H1 (cell line): ENCODE measurements around the gene SH3RF3. TPM values are rescaled to one million over a fixed set of nuclear protein-coding genes. Genes with fewer than 3 reads are reported as not detected.

Source experiments
- CTCF ChIA-PET: fragments of 300-600 bp; sonication (Branson Sonifier 250); formaldehyde crosslinking; loops from one replicate; lab custom pipeline; 2021; ENCODE audit not compliant: partially characterized antibody; lab: Charles Lee
- POLR2A ChIA-PET: fragments of 300-600 bp; sonication (Branson Sonifier 250); formaldehyde crosslinking; loops from one replicate; lab custom pipeline; 2021; ENCODE audit warnings: inconsistent platforms; ENCODE audit not compliant: partially characterized antibody; lab: Charles Lee
- DNase-seq, 2 experiments: peaks; one replicate each; pipeline versions ENCODE4 v3.0.0 to v3.0.0-alpha.2; 2010 to 2022; ENCODE audit warnings: low spot score in 2 of 2, low read depth in 1 of 2, mixed read lengths in 1 of 2
- FAIRE-seq: peaks from 2 replicates; lab custom pipeline; 2011; peaks lifted over from hg19 to GRCh38; lab: Jason Lieb, UNC
- H2AFZ ChIP-seq: 2 replicates; pipeline ENCODE4 v1.8.1; 2012; ENCODE audit warnings: low read length, inconsistent platforms
- H2AK5ac ChIP-seq: 2 replicates; pipeline ENCODE4 v1.6.1; 2013; ENCODE audit warnings: low read depth, low read length
- H2BK120ac ChIP-seq: replicated peaks from 2 replicates; pipeline ENCODE3; 2013; ENCODE audit warnings: low read depth, low read length, inconsistent platforms
- H2BK12ac ChIP-seq: 2 replicates; pipeline ENCODE4 v1.6.1; 2013; ENCODE audit warnings: low read depth, low read length
- H2BK15ac ChIP-seq: 2 replicates; pipeline ENCODE4 v1.6.1; 2013; ENCODE audit warnings: low read length
- H2BK20ac ChIP-seq: 2 replicates; pipeline ENCODE4 v1.6.1; 2013; ENCODE audit warnings: low read length
- H2BK5ac ChIP-seq: 2 replicates; pipeline ENCODE4 v1.6.1; 2013; ENCODE audit warnings: low read depth, low read length
- H3K14ac ChIP-seq: 2 replicates; pipeline ENCODE4 v1.6.1; 2013; ENCODE audit warnings: inconsistent platforms; ENCODE audit not compliant: insufficient read length
- H3K18ac ChIP-seq: 2 replicates; pipeline ENCODE4 v1.6.1; 2013; ENCODE audit warnings: low read length; ENCODE audit errors: extremely low read depth
- H3K23ac ChIP-seq: 2 replicates; pipeline ENCODE4 v1.6.1; 2013; ENCODE audit warnings: inconsistent platforms; ENCODE audit not compliant: insufficient read length
- H3K23me2 ChIP-seq: 2 replicates; pipeline ENCODE4 v1.6.1; 2013; ENCODE audit warnings: low read depth, low read length
- H3K27ac ChIP-seq: 2 replicates; pipeline ENCODE4 v1.6.1; 2011; ENCODE audit warnings: low read depth, low read length, inconsistent platforms
- H3K27me3 ChIP-seq, 4 experiments: replicated peaks in 1 of 4; 1 replicate in 1 of 4; 2 replicates in 3 of 4; pipeline versions ENCODE4 v1.6.1 to v1.8.1; 2011 to 2013; ENCODE audit warnings: low read length in 3 of 4, mild to moderate bottlenecking in 3 of 4, inconsistent platforms in 2 of 4, mixed read lengths in 2 of 4, moderate library complexity in 1 of 4; ENCODE audit not compliant: control insufficient read depth in 3 of 4, insufficient read depth in 3 of 4; ENCODE audit errors: extremely low read depth in 1 of 4
- H3K36me3 ChIP-seq, 4 experiments: 2 replicates each; pipeline versions ENCODE4 v1.6.1 to v1.8.1; 2011 to 2013; ENCODE audit warnings: mild to moderate bottlenecking in 4 of 4, low read length in 3 of 4, moderate library complexity in 2 of 4, control low read depth in 1 of 4, inconsistent platforms in 1 of 4; ENCODE audit not compliant: insufficient read depth in 4 of 4, control insufficient read depth in 2 of 4
- H3K4ac ChIP-seq: replicated peaks from 2 replicates; pipeline ENCODE3; 2013; ENCODE audit warnings: low read length, low read depth, mixed read lengths, inconsistent platforms; ENCODE audit not compliant: insufficient read length
- H3K4me1 ChIP-seq, 4 experiments: replicated peaks in 1 of 4; 1 replicate in 1 of 4; 2 replicates in 3 of 4; pipeline versions ENCODE4 v1.6.1 to v1.8.1; 2011 to 2013; ENCODE audit warnings: low read length in 3 of 4, inconsistent platforms in 2 of 4, mixed read lengths in 1 of 4; ENCODE audit not compliant: insufficient read depth in 4 of 4, control insufficient read depth in 3 of 4
- H3K4me2 ChIP-seq, 2 experiments: 2 replicates each; pipeline versions ENCODE4 v1.6.1 to v1.8.1; 2011 to 2013; ENCODE audit warnings: low read depth in 2 of 2, low read length in 2 of 2, control low read depth in 1 of 2, inconsistent platforms in 1 of 2, mild to moderate bottlenecking in 1 of 2; ENCODE audit not compliant: insufficient read depth in 1 of 2
- H3K4me3 ChIP-seq, 4 experiments: fragments of 200-600, 300-600 bp in 1 of 4; sonication (generic), shearing (Covaris generic), sonication (Bioruptor Twin) in 1 of 4; 2 replicates each; pipeline versions ENCODE4 v1.5.1 to v1.8.1; 2011 to 2016; ENCODE audit warnings: low read length in 4 of 4, low read depth in 3 of 4, control low read depth in 2 of 4, inconsistent platforms in 2 of 4, mild to moderate bottlenecking in 2 of 4, mixed read lengths in 1 of 4, moderate library complexity in 1 of 4; ENCODE audit not compliant: insufficient read depth in 2 of 4; ENCODE audit errors: extremely low read depth in 1 of 4
- H3K56ac ChIP-seq: replicated peaks from 2 replicates; pipeline ENCODE3; 2013; ENCODE audit warnings: low read depth, mild to moderate bottlenecking, mixed read lengths, low read length, inconsistent platforms; ENCODE audit not compliant: insufficient read length
- H3K79me1 ChIP-seq: 2 replicates; pipeline ENCODE4 v1.6.1; 2013; ENCODE audit warnings: low read depth, low read length, control low read depth
- H3K79me2 ChIP-seq, 2 experiments: 2 replicates each; pipeline versions ENCODE4 v1.6.1 to v1.8.1; 2012 to 2013; ENCODE audit warnings: low read length in 2 of 2, mild to moderate bottlenecking in 2 of 2, inconsistent platforms in 1 of 2; ENCODE audit not compliant: insufficient read depth in 2 of 2, control insufficient read depth in 1 of 2
- H3K9ac ChIP-seq, 4 experiments: replicated peaks in 1 of 4; 1 replicate in 1 of 4; 2 replicates in 3 of 4; pipeline versions ENCODE4 v1.6.1 to v1.8.1; 2011 to 2013; ENCODE audit warnings: low read depth in 3 of 4, low read length in 3 of 4, control low read depth in 2 of 4, mild to moderate bottlenecking in 2 of 4, moderate library complexity in 2 of 4, inconsistent platforms in 1 of 4; ENCODE audit errors: extremely low read depth in 1 of 4
- H3K9me3 ChIP-seq, 2 experiments: 2 replicates each; pipeline versions ENCODE4 v1.6.1 to v1.8.1; 2012 to 2013; ENCODE audit warnings: mild to moderate bottlenecking in 2 of 2, moderate library complexity in 2 of 2, control low read depth in 1 of 2, inconsistent platforms in 1 of 2, low read depth in 1 of 2, low read length in 1 of 2, mixed read lengths in 1 of 2; ENCODE audit not compliant: insufficient read depth in 2 of 2
- H4K20me1 ChIP-seq, 2 experiments: replicated peaks in 1 of 2; 2 replicates each; pipeline versions ENCODE3 to v1.8.1; 2011 to 2013; ENCODE audit warnings: inconsistent platforms in 2 of 2, low read length in 2 of 2, mild to moderate bottlenecking in 1 of 2; ENCODE audit not compliant: insufficient read depth in 2 of 2, control insufficient read depth in 1 of 2
- H4K5ac ChIP-seq: 2 replicates; pipeline ENCODE4 v1.6.1; 2013; ENCODE audit warnings: low read length, low read depth, mixed read lengths, inconsistent platforms; ENCODE audit not compliant: insufficient read length
- H4K8ac ChIP-seq: 2 replicates; pipeline ENCODE4 v1.8.0; 2013; ENCODE audit warnings: mild to moderate bottlenecking, moderate library complexity, low read length, inconsistent platforms; ENCODE audit not compliant: insufficient read depth; ENCODE audit errors: extremely low read depth
- H4K91ac ChIP-seq: replicated peaks from 2 replicates; pipeline ENCODE3; 2013; ENCODE audit warnings: low read length, mixed read lengths, inconsistent platforms; ENCODE audit not compliant: insufficient read length
- ASH2L ChIP-seq: fragments of 200-600, 300-600 bp; sonication (generic); IDR thresholded peaks from one replicate; pipeline ENCODE4 v1.7.1; 2017; ENCODE audit warnings: low read length
- ATF3 ChIP-seq: IDR thresholded peaks from 2 replicates; pipeline ENCODE4 v1.6.1; 2011; ENCODE audit warnings: low read depth, mild to moderate bottlenecking, low read length; ENCODE audit not compliant: insufficient read depth
- CHD2 ChIP-seq: IDR thresholded peaks from 2 replicates; pipeline ENCODE4 v1.6.1; 2012; ENCODE audit warnings: low read length, improper control_type of control experiment
- CTBP2 ChIP-seq: IDR thresholded peaks from 2 replicates; pipeline ENCODE4 v1.7.0; 2011; ENCODE audit warnings: borderline replicate concordance, mild to moderate bottlenecking, moderate library complexity, mixed read lengths, low read length; ENCODE audit not compliant: insufficient read depth, insufficient read length
- POLR2A ChIP-seq, 2 experiments: IDR thresholded peaks; 1 replicate in 1 of 2; 2 replicates in 1 of 2; pipeline ENCODE4 v1.6.1; 2011; ENCODE audit warnings: low read depth in 2 of 2, low read length in 2 of 2, mild to moderate bottlenecking in 2 of 2; ENCODE audit errors: control extremely low read depth in 1 of 2
- RFX5 ChIP-seq: IDR thresholded peaks from 2 replicates; pipeline ENCODE4 v1.6.1; 2011; ENCODE audit warnings: low read depth, low read length, improper control_type of control experiment, borderline replicate concordance
- SP4 ChIP-seq: IDR thresholded peaks from 2 replicates; pipeline ENCODE4 v1.6.1; 2012; ENCODE audit warnings: low read length, inconsistent platforms
- polyA plus RNA-seq, 7 experiments: library from polyadenylated mRNA; depleted of rRNA in 3 of 7; stranded (reverse) in 5 of 7; unstranded in 2 of 7; fragments of >200 nt in 5 of 7; fragments of 200-250 nt in 2 of 7; gene quantifications; 1 replicate in 5 of 7; 2 replicates in 1 of 7; 4 replicates in 1 of 7; pipeline versions ENCODE4 v1.2.1 to v1.2.3, GENCODE V29; 2011 to 2013; ENCODE audit warnings: missing spikeins in 2 of 7, mixed read lengths in 2 of 7
- total RNA-seq: library from RNA; stranded (reverse); fragmentation: NEBNext Ultra II Directional; extraction: Animal tissue kit (Norgen Biotek cat#: 25700); gene quantifications from 2 replicates; pipeline ENCODE4 v1.2.1, GENCODE V29; 2021

Gene SH3RF3
- total and polyA plus RNA-seq, 2 of the 8 experiments (the other 6 are each of a cell fraction or from before 2014, with no cell fraction given) = 0.11 to 0.65 TPM

GRCh38 chr2:109132626-109133025 lies 3.6 kb downstream of the SH3RF3 start:
- FAIRE-seq (no peak), DNase-seq (no peak)
- Histone ChIP-seq H3K9me3 (no peaks in the 10 kb centered on the region), H3K4me2 (no peak overlapping the region), H2BK15ac (no peak overlapping the region), H3K4ac (no peak overlapping the region), H3K27me3 (peaks cover 20 to 44% (median 31%) of the 10 kb centered on the region in 4 experiments), H3K23ac (no peak overlapping the region), H3K23me2 (peaks cover 15% of the 10 kb centered on the region; the same call in 1 of the 2 replicates), H2AFZ (no peak overlapping the region), H2BK20ac (no peak overlapping the region), H2BK12ac (no peak overlapping the region), H3K14ac (no peak overlapping the region), H3K9ac (no peak overlapping the region), H2AK5ac (no peak overlapping the region), H2BK120ac (no peak overlapping the region), H4K20me1 (peaks cover 3 to 5% of the 10 kb centered on the region in 2 experiments), H3K18ac (no peak overlapping the region), H3K4me3 (no peak overlapping the region), H3K36me3 (peaks cover 0 to 14% (median 0%) of the 10 kb centered on the region in 4 experiments; a peak in 1 of 8 replicates), H3K4me1 (peaks cover 0 to 19% (median 3%) of the 10 kb centered on the region in 4 experiments; a peak in 5 of 7 replicates), H4K8ac (no peak overlapping the region), H3K56ac (no peak overlapping the region), H4K5ac (no peak overlapping the region), H2BK5ac (no peak overlapping the region), H3K79me2 (no peaks in the 10 kb centered on the region), H4K91ac (no peak overlapping the region), H3K27ac (no peak overlapping the region), H3K79me1 (no peaks in the 10 kb centered on the region)
- TF ChIP-seq SP4 = no peak
- TF ChIP-seq CHD2 = no peak
- TF ChIP-seq ASH2L = no peak
- TF ChIP-seq CTBP2 = no peak
- TF ChIP-seq ATF3 = no peak
- TF ChIP-seq RFX5 = no peak
- no peak for TF ChIP-seq POLR2A (IDR thresholded peaks at IDR 0.05; ENCODE audit: control extremely low read depth in 1 of 2, low read depth in 2 of 2, low read length in 2 of 2)
- ChIA-PET CTCF (interaction anchor here (0.8 to 1.7 kb wide), 4 partner anchors 34 to 378 kb away, joined by 3 to 5 read pairs (median 4); no protein-coding TSS in a partner anchor), POLR2A (no interaction called here)
